GM12878 (cell line): Measurements from ENCODE around the gene TADA3. TPM values are rescaled to one million over a fixed set of nuclear protein-coding genes. Genes with fewer than 3 reads are reported as not detected.

ENCODE experiments used
- BACH1 ChIP-seq: fragments of 450-650 bp; IDR thresholded peaks from 2 replicates; pipeline ENCODE4 v1.6.1; 2017; ENCODE audit warnings: mild to moderate bottlenecking, borderline replicate concordance
- CBFB ChIP-seq: IDR thresholded peaks from 2 replicates; pipeline ENCODE4 v1.6.1; 2016; ENCODE audit warnings: antibody characterized with exemption, low read depth
- CREB1 ChIP-seq: IDR thresholded peaks from 2 replicates; pipeline ENCODE4 v1.6.1; 2012; ENCODE audit warnings: low read depth, mild to moderate bottlenecking, inconsistent platforms
- CREM ChIP-seq: IDR thresholded peaks from 2 replicates; pipeline ENCODE4 v1.6.1; 2014; ENCODE audit warnings: antibody characterized with exemption, low read depth
- EGR1 ChIP-seq, 2 experiments: IDR thresholded peaks; 1 replicate in 1 of 2; 2 replicates in 1 of 2; pipeline ENCODE4 v1.6.1; 2011 to 2012; ENCODE audit warnings: low read depth in 2 of 2, low read length in 2 of 2, borderline replicate concordance in 1 of 2, mild to moderate bottlenecking in 1 of 2, moderate library complexity in 1 of 2
- ESRRA ChIP-seq: IDR thresholded peaks from 2 replicates; pipeline ENCODE4 v1.6.1; 2012; ENCODE audit warnings: mild to moderate bottlenecking, low read length, improper control_type of control experiment
- FOXK2 ChIP-seq: fragments of 450-650 bp; IDR thresholded peaks from 2 replicates; pipeline ENCODE4 v1.6.1; 2017; ENCODE audit warnings: mild to moderate bottlenecking, moderate library complexity
- HDAC2 ChIP-seq: fragments of 200-600 bp; sonication (generic); IDR thresholded peaks from 2 replicates; pipeline ENCODE4 v1.6.1; 2017
- IKZF1 ChIP-seq: fragments of 450-650 bp; conservative IDR thresholded peaks from 2 replicates; pipeline ENCODE4 v1.6.1; 2017; ENCODE audit warnings: antibody characterized with exemption, mild to moderate bottlenecking
- IKZF2 ChIP-seq, 2 experiments: fragments of 450-650 bp; IDR thresholded peaks; 2 replicates each; pipeline ENCODE4 v1.6.1; 2017; ENCODE audit warnings: mild to moderate bottlenecking in 2 of 2, moderate library complexity in 2 of 2
- MEF2B ChIP-seq: fragments of 450-650 bp; IDR thresholded peaks from 2 replicates; pipeline ENCODE4 v1.6.1; 2018; ENCODE audit warnings: mild to moderate bottlenecking, moderate library complexity; ENCODE audit not compliant: partially characterized antibody, poor library complexity, severe bottlenecking
- MXI1 ChIP-seq: fragments of 150-350 bp; IDR thresholded peaks from 2 replicates; pipeline ENCODE4 v1.6.1; 2011; ENCODE audit warnings: low read depth, mild to moderate bottlenecking, inconsistent platforms, low read length, improper control_type of control experiment
- NRF1 ChIP-seq: conservative IDR thresholded peaks from 2 replicates; pipeline ENCODE4 v1.6.1; 2011; ENCODE audit warnings: mild to moderate bottlenecking, low read depth, low read length, improper control_type of control experiment
- PAX5 ChIP-seq: IDR thresholded peaks from 2 replicates; pipeline ENCODE4 v1.6.1; 2011; ENCODE audit warnings: low read depth, low read length, borderline replicate concordance
- PBX3 ChIP-seq: IDR thresholded peaks from 2 replicates; pipeline ENCODE4 v1.6.1; 2011; ENCODE audit warnings: mild to moderate bottlenecking, low read depth, low read length, moderate library complexity; ENCODE audit not compliant: insufficient replicate concordance
- PML ChIP-seq: IDR thresholded peaks from 2 replicates; pipeline ENCODE4 v1.6.1; 2012; ENCODE audit warnings: low read length, inconsistent platforms
- POLR2AphosphoS5 ChIP-seq: IDR thresholded peaks from 2 replicates; pipeline ENCODE4 v1.6.1; 2011; ENCODE audit warnings: mild to moderate bottlenecking, low read length, inconsistent platforms
- RUNX3 ChIP-seq: IDR thresholded peaks from 2 replicates; pipeline ENCODE4 v1.6.1; 2012; ENCODE audit warnings: low read length, inconsistent platforms
- SMAD1 ChIP-seq: fragments of 450-650 bp; IDR thresholded peaks from 2 replicates; pipeline ENCODE4 v1.6.1; 2018; ENCODE audit warnings: mild to moderate bottlenecking, low read depth; ENCODE audit not compliant: partially characterized antibody
- ZNF687 ChIP-seq: fragments of 450-650 bp; IDR thresholded peaks from 2 replicates; pipeline ENCODE4 v1.6.1; 2017; ENCODE audit warnings: mild to moderate bottlenecking, moderate library complexity
- polyA plus RNA-seq, 11 experiments: library from polyadenylated mRNA; depleted of rRNA in 4 of 11; unstranded in 6 of 11; stranded (reverse) in 5 of 11; fragments of >200 nt; fragmentation: Nextera tagmentation in 4 of 11; fragmentation: Illumina TruSeq in 1 of 11; extraction: Ambion mirVana in 4 of 11; extraction: Trizol in 1 of 11; gene quantifications; 1 replicate in 1 of 11; 2 replicates in 10 of 11; pipeline versions ENCODE4 v1.2.1 to v1.2.3, GENCODE V29; 2011 to 2016; ENCODE audit warnings: inconsistent platforms in 2 of 11, missing spikeins in 2 of 11, low read depth in 1 of 11
- total RNA-seq, 4 experiments: library from RNA; depleted of rRNA in 3 of 4; stranded (reverse); fragments of >200 nt in 3 of 4; fragmentation: Illumina TruSeq in 1 of 4; extraction: Trizol in 1 of 4; gene quantifications; 2 replicates each; pipeline versions ENCODE4 v1.2.1 to v1.2.3, GENCODE V29; 2013 to 2021
- TF ChIP-seq, protein P1 (sequence below): fragments of 450-650 bp; IDR thresholded peaks from 2 replicates; pipeline ENCODE4 v1.6.1; 2017; ENCODE audit warnings: borderline replicate concordance

TADA3 gene
- total and polyA plus RNA-seq, 10 of the 15 experiments (the other 5 are each of a cell fraction or from before 2014, with no cell fraction given) = 2.6 to 71.2 (median 51.0) TPM

DNA sequence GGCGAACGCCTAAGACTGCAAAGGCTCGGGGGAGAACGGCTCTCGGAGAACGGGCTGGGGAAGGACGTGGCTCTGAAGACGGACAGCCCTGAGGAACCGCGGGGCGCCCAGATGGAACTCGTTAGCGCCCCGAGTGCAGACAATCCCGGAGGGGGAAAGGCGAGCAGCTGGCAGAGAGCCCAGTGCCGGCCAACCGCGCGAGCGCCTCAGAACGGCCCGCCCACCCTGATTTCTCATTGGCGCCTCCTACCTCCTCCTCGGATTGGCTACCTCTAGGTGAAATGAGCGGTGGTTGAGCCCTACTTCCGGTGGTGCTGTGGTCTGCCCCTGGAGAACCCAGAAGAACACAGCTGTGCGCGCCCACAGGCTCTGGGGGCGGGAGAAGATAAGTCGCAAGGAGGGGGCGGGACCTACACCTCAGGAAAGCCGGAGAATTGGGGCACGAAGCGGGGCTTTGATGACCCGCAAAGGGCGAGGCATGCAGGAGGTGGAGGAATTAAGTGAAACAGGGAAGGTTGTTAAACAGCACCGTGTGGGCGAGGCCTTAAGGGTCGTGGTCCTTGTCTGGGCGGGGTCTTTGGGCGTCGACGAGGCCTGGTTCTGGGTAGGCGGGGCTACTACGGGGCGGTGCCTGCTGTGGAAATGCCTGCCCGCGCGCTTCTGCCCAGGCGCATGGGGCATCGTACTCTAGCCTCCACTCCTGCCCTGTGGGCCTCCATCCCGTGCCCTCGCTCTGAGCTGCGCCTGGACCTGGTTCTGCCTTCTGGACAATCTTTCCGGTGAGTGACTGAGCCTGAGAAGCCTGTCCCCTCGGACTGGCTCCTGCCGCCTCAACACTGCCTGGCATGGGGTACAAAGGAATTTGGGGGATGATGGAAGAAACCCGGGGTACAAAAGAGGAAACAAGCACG lies 42.4 kb downstream of the TADA3 start, which contains the start of gene OGG1 (continued):
- TF ChIP-seq PML = peak; percentile 40; the same call in 1 of the 2 replicates
- TF ChIP-seq IKZF2 (IDR thresholded peaks at IDR 0.05) = peak; percentile 38 to 41; a peak in 1 of 4 replicates
- no peak for TF ChIP-seq BACH1
- peak; percentile 72 for TF ChIP-seq MXI1
- TF ChIP-seq EGR1 (IDR thresholded peaks at IDR 0.05; ENCODE audit: borderline replicate concordance in 1 of 2, low read depth in 2 of 2, low read length in 2 of 2) = peak in 1 of 2 experiments; percentile 87; a peak in 2 of 3 replicates
- peak; percentile 5; the same call in 1 of the 2 replicates for TF ChIP-seq NRF1
- TF ChIP-seq ZNF687 = peak; percentile 34; the same call in 1 of the 2 replicates
- peak; percentile 4 for TF ChIP-seq PBX3
- TF ChIP-seq CREB1 = peak; percentile 42; the same call in 1 of the 2 replicates
- peak; percentile 84 for TF ChIP-seq SMAD1
- TF ChIP-seq FOXK2 = peak; percentile 71
- TF ChIP-seq MEF2B = peak; percentile 49
- peak; percentile 87 for TF ChIP-seq CBFB
- TF ChIP-seq, protein P1, sequence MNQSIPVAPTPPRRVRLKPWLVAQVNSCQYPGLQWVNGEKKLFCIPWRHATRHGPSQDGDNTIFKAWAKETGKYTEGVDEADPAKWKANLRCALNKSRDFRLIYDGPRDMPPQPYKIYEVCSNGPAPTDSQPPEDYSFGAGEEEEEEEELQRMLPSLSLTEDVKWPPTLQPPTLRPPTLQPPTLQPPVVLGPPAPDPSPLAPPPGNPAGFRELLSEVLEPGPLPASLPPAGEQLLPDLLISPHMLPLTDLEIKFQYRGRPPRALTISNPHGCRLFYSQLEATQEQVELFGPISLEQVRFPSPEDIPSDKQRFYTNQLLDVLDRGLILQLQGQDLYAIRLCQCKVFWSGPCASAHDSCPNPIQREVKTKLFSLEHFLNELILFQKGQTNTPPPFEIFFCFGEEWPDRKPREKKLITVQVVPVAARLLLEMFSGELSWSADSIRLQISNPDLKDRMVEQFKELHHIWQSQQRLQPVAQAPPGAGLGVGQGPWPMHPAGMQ = no peak
- peak; percentile 93 for TF ChIP-seq RUNX3
- TF ChIP-seq PAX5 = peak; percentile 4; the same call in 1 of the 2 replicates
- no peak for TF ChIP-seq HDAC2
- TF ChIP-seq ESRRA = no peak
- peak; percentile 60; the same call in 1 of the 2 replicates for TF ChIP-seq IKZF1
- no peak for TF ChIP-seq CREM
- TF ChIP-seq POLR2AphosphoS5 = 0 out of 2 replicates have a peak, but pooled peaks have one; percentile 74
